Measurements from ENCODE around the gene SIX2.

GRCh38 chr2:45042401-45042800, 33.1 kb upstream of the SIX2 start:
- TF ChIP-seq CTCF (IDR thresholded peaks at IDR 0.05), result no peak
- TF ChIP-seq REST (IDR thresholded peaks at IDR 0.05; ENCODE audit: insufficient read depth in 1 of 2, low read depth in 2 of 2, low read length in 1 of 2), result no peak
